Astrocyte (in vitro differentiated cells and primary cell): ENCODE results near the gene PELI2.

ENCODE experiments used
- CTCF ChIP-seq: IDR thresholded peaks from 2 replicates; pipeline ENCODE4 v1.5.1; 2011; ENCODE audit warnings: low read depth, mild to moderate bottlenecking, inconsistent platforms, low read length, moderate library complexity; ENCODE audit not compliant: insufficient read depth
- EZH2 ChIP-seq: IDR thresholded peaks from 2 replicates; pipeline ENCODE4 v1.6.1; 2012; ENCODE audit warnings: mild to moderate bottlenecking, low read length, inconsistent platforms; ENCODE audit not compliant: insufficient read depth

- TF ChIP-seq CTCF (peak; percentile 9), EZH2 (no peak)
Observed at GRCh38 chr14:56120091-56120691, 2.0 kb downstream of the PELI2 start.
